Germinal center (tissue), 1 donor: ENCODE measurements around the gene NSMF.

Experiments used
- DNase-seq: peaks from one replicate; pipeline ENCODE4 v3.0.0; 2012; ENCODE audit warnings: mixed read lengths, low spot score

The NSMF gene

GRCh38 chr9:137459152-137459600, at the start of gene NSMF:
TSS of gene NSMF (minus strand) at chr9:137459334. CDS start at chr9:137459102, 232 bp downstream.
- DNase-seq, result peak; percentile 100

GRCh38 chr9:137506702-137507171, 47.6 kb upstream of the NSMF start:
- DNase-seq, result no peak

GRCh38 chr9:137506274-137506673, 47.1 kb upstream of the NSMF start:
- no peak for DNase-seq

GRCh38 chr9:137505421-137506140, 46.4 kb upstream of the NSMF start:
- DNase-seq, result no peak

GRCh38 chr9:137504432-137504777, 45.3 kb upstream of the NSMF start:
- no peak for DNase-seq

GRCh38 chr9:137502008-137502911, 43.1 kb upstream of the NSMF start:
- DNase-seq, result peak; percentile 66

- no peak for DNase-seq
Observed at GRCh38 chr9:137501457-137501856, 42.3 kb upstream of the NSMF start.

- DNase-seq, result no peak
Observed at GRCh38 chr9:137500666-137501397, 41.7 kb upstream of the NSMF start.

GRCh38 chr9:137499858-137500661, 40.9 kb upstream of the NSMF start:
- no peak for DNase-seq

GRCh38 chr9:137499416-137499815, 40.3 kb upstream of the NSMF start:
- DNase-seq, result no peak

GRCh38 chr9:137498720-137499150, 39.6 kb upstream of the NSMF start:
- no peak for DNase-seq

GRCh38 chr9:137497921-137498719, 39.0 kb upstream of the NSMF start:
- no peak for DNase-seq

- DNase-seq, result no peak
Observed at GRCh38 chr9:137496601-137497375, 37.7 kb upstream of the NSMF start.

- DNase-seq, result no peak
Observed at GRCh38 chr9:137494550-137495351, 35.6 kb upstream of the NSMF start.

- DNase-seq, result no peak
Observed at GRCh38 chr9:137494104-137494544, 35.0 kb upstream of the NSMF start.

GRCh38 chr9:137493364-137494103, 34.4 kb upstream of the NSMF start:
- no peak for DNase-seq

- peak; percentile 61 for DNase-seq
Observed at GRCh38 chr9:137492464-137493363, 33.6 kb upstream of the NSMF start.
